GM13977 (cell line): ENCODE data around the gene USP6NL.

Experiments
- DNase-seq: peaks from one replicate; pipeline ENCODE4 v3.0.0; 2012; ENCODE audit warnings: low spot score
- CTCF ChIP-seq: IDR thresholded peaks from 2 replicates; pipeline ENCODE4 v1.5.1; 2012; ENCODE audit warnings: mild to moderate bottlenecking, control low read depth; ENCODE audit not compliant: insufficient read depth; ENCODE audit errors: extremely low read depth, missing control alignments
- in situ Hi-C: fragments of 300-500 bp; cut with MboI; formaldehyde crosslinking; loops from one replicate; pipeline ENCODE4 v1.12.0; 2022; ENCODE audit warnings: low sequenced_read_pairs, low pct_unique_long_range_greater_than_20kb, mixed read lengths, inconsistent platforms; ENCODE audit not compliant: unreplicated experiment

Gene USP6NL

GRCh38 chr10:11415095-11415494 lies 196.4 kb downstream of the USP6NL start:
- in situ Hi-C loops, result no loop called here
- no peak for DNase-seq
- TF ChIP-seq CTCF, result no peak

- in situ Hi-C loops, result no loop called here
- no peak for TF ChIP-seq CTCF
- no peak for DNase-seq
These were observed 197.0 kb downstream of the USP6NL start for GRCh38 chr10:11414314-11415038.

GRCh38 chr10:11411926-11412545 lies 199.4 kb downstream of the USP6NL start:
- no peak for DNase-seq
- in situ Hi-C loops, result no loop called here
- peak; percentile 19 for TF ChIP-seq CTCF

- TF ChIP-seq CTCF, result no peak
- in situ Hi-C loops, result no loop called here
These were observed 202.1 kb downstream of the USP6NL start for GRCh38 chr10:11409357-11409756.

GRCh38 chr10:11407939-11408338 lies 203.5 kb downstream of the USP6NL start:
- no peak for TF ChIP-seq CTCF

More at GRCh38 chr10:11409357-11409756, 202.1 kb downstream of the USP6NL start:
- no peak for DNase-seq

GRCh38 chr10:11406746-11407145 lies 204.7 kb downstream of the USP6NL start:
- no peak for DNase-seq
- no peak for TF ChIP-seq CTCF
- in situ Hi-C loops, result no loop called here

More at GRCh38 chr10:11407939-11408338, 203.5 kb downstream of the USP6NL start:
- DNase-seq, result no peak
- in situ Hi-C loops, result no loop called here
